BE2C (cell line): ENCODE results near the gene IL1B.

ENCODE experiments used
- DNase-seq: peaks from one replicate; pipeline ENCODE4 v3.0.0-alpha.2; 2020
- H3K27me3 ChIP-seq: fragments of 250-450 bp; sonication (Bioruptor Pico); 2 replicates; pipeline ENCODE4 v1.5.1; 2020; ENCODE audit warnings: mild to moderate bottlenecking
- H3K36me3 ChIP-seq: fragments of 250-450 bp; sonication (Bioruptor Pico); 2 replicates; pipeline ENCODE4 v1.5.1; 2020; ENCODE audit warnings: mild to moderate bottlenecking
- H3K4me1 ChIP-seq: fragments of 250-450 bp; sonication (Bioruptor Pico); 2 replicates; pipeline ENCODE4 v1.5.1; 2020
- H3K4me3 ChIP-seq: 2 replicates; pipeline ENCODE4 v1.5.1; 2011; ENCODE audit warnings: low read depth, low read length
- H3K9me3 ChIP-seq: fragments of 250-450 bp; sonication (Bioruptor Pico); 2 replicates; pipeline ENCODE4 v1.5.1; 2020
- CTCF ChIP-seq: IDR thresholded peaks from 2 replicates; pipeline ENCODE4 v1.5.1; 2012; ENCODE audit warnings: mild to moderate bottlenecking, low read depth, low read length

Gene IL1B

GRCh38 chr2:112830682-112831512 is 5.7 kb downstream of the IL1B start:
- TF ChIP-seq CTCF, result no peak
- Histone ChIP-seq H3K36me3 (no peaks in the 10 kb centered on the region), H3K4me3 (no peak overlapping the region), H3K9me3 (no peaks in the 10 kb centered on the region), H3K27me3 (no peaks in the 10 kb centered on the region), H3K4me1 (no peaks in the 10 kb centered on the region)
- DNase-seq, result no peak

- Histone ChIP-seq H3K9me3 (no peaks in the 10 kb centered on the region), H3K4me3 (no peak overlapping the region), H3K4me1 (no peaks in the 10 kb centered on the region), H3K27me3 (no peaks in the 10 kb centered on the region), H3K36me3 (no peaks in the 10 kb centered on the region)
- no peak for DNase-seq
- TF ChIP-seq CTCF, result no peak
Observed at GRCh38 chr2:112829961-112830681, 6.5 kb downstream of the IL1B start.

- TF ChIP-seq CTCF, result no peak
- Histone ChIP-seq H3K4me3 (no peak overlapping the region), H3K4me1 (no peaks in the 10 kb centered on the region), H3K9me3 (no peaks in the 10 kb centered on the region), H3K36me3 (no peaks in the 10 kb centered on the region), H3K27me3 (no peaks in the 10 kb centered on the region)
- DNase-seq, result no peak
Observed at GRCh38 chr2:112829101-112829960, 7.2 kb downstream of the IL1B start.

GRCh38 chr2:112828251-112828691 is 8.3 kb downstream of the IL1B start:
- no peak overlapping the region for H3K4me3 ChIP-seq
- H3K27me3 ChIP-seq, result no peaks in the 10 kb centered on the region
- no peaks in the 10 kb centered on the region for H3K4me1 ChIP-seq
- H3K36me3 ChIP-seq, result no peaks in the 10 kb centered on the region
- no peak for TF ChIP-seq CTCF
- DNase-seq, result no peak
- no peaks in the 10 kb centered on the region for H3K9me3 ChIP-seq

GRCh38 chr2:112827604-112828185 is 8.9 kb downstream of the IL1B start:
- Histone ChIP-seq H3K27me3 (no peaks in the 10 kb centered on the region), H3K36me3 (no peaks in the 10 kb centered on the region), H3K4me3 (no peak overlapping the region), H3K4me1 (no peaks in the 10 kb centered on the region), H3K9me3 (no peaks in the 10 kb centered on the region)
- DNase-seq, result no peak
- TF ChIP-seq CTCF, result no peak
